GM12872 (cell line): ENCODE results near the gene HMX3.

Experiments used
- CTCF ChIP-seq: IDR thresholded peaks from 3 replicates; pipeline ENCODE4 v1.5.1; 2011; ENCODE audit warnings: low read depth, mild to moderate bottlenecking, low read length, moderate library complexity; ENCODE audit not compliant: insufficient read depth

HMX3 gene

GRCh38 chr10:123146013-123146893 is 10.5 kb downstream of the HMX3 start:
- TF ChIP-seq CTCF = no peak

- TF ChIP-seq CTCF = no peak
Observed at GRCh38 chr10:123146894-123147634, 11.3 kb downstream of the HMX3 start.

- no peak for TF ChIP-seq CTCF
Observed at GRCh38 chr10:123147635-123148413, 12.1 kb downstream of the HMX3 start, which contains the start of gene HMX2. TSS of gene HMX2 (plus strand) at chr10:123148136. CDS start at chr10:123148379, 243 bp downstream.

- TF ChIP-seq CTCF = no peak
Observed at GRCh38 chr10:123148414-123149161, 12.8 kb downstream of the HMX3 start.

GRCh38 chr10:123149162-123149567 is 13.4 kb downstream of the HMX3 start:
- no peak for TF ChIP-seq CTCF

GRCh38 chr10:123149568-123150270 is 13.9 kb downstream of the HMX3 start:
- TF ChIP-seq CTCF = no peak
